HG02588 (cell line): Measurements from ENCODE around the gene PGC.

Experiments
- ATAC-seq: cut with Tn5 transposase; IDR thresholded peaks from one replicate; pipeline ENCODE4 v1.9.1; 2021; ENCODE audit warnings: mild to moderate bottlenecking, moderate library complexity; ENCODE audit not compliant: unreplicated experiment

Gene PGC

GRCh38 chr6:41717392-41717736, 29.8 kb downstream of the PGC start:
- no peak for ATAC-seq

- no peak for ATAC-seq
Measured at GRCh38 chr6:41716516-41717391, 30.4 kb downstream of the PGC start.

GRCh38 chr6:41715795-41716515, 31.2 kb downstream of the PGC start:
- no peak for ATAC-seq

- ATAC-seq = no peak
Measured at GRCh38 chr6:41714556-41715273, 32.5 kb downstream of the PGC start.

- peak; percentile 58 for ATAC-seq
Measured at GRCh38 chr6:41713650-41714291, 33.4 kb downstream of the PGC start.

- ATAC-seq = peak; percentile 13
Measured at GRCh38 chr6:41713159-41713649, 34.0 kb downstream of the PGC start.

- ATAC-seq = no peak
Measured at GRCh38 chr6:41712651-41713103, 34.5 kb downstream of the PGC start.

GRCh38 chr6:41711323-41712038, 35.7 kb downstream of the PGC start:
- no peak for ATAC-seq

- no peak for ATAC-seq
Measured at GRCh38 chr6:41709375-41709774, 37.8 kb downstream of the PGC start.

GRCh38 chr6:41708856-41709255, 38.3 kb downstream of the PGC start:
- ATAC-seq = no peak

GRCh38 chr6:41707565-41708200, 39.5 kb downstream of the PGC start:
- ATAC-seq = no peak

- no peak for ATAC-seq
Measured at GRCh38 chr6:41706876-41707564, 40.2 kb downstream of the PGC start.

- ATAC-seq = peak; percentile 62
Measured at GRCh38 chr6:41705996-41706835, 41.0 kb downstream of the PGC start.

GRCh38 chr6:41705311-41705995, 41.7 kb downstream of the PGC start:
- ATAC-seq = no peak

- no peak for ATAC-seq
Measured at GRCh38 chr6:41704656-41705310, 42.4 kb downstream of the PGC start.

GRCh38 chr6:41704028-41704427, 43.2 kb downstream of the PGC start:
- no peak for ATAC-seq
